GM19455 (cell line): Measurements from ENCODE around the gene SH3GLB1.

Source experiments
- ATAC-seq: cut with Tn5 transposase; IDR thresholded peaks from one replicate; pipeline ENCODE4 v1.9.1; 2021; ENCODE audit not compliant: unreplicated experiment

The SH3GLB1 gene

GRCh38 chr1:86773341-86774288 is 69.2 kb downstream of the SH3GLB1 start:
- peak; percentile 14 for ATAC-seq

- peak; percentile 88 for ATAC-seq
Measured at GRCh38 chr1:86774305-86775295, 70.2 kb downstream of the SH3GLB1 start.

- ATAC-seq = no peak
Measured at GRCh38 chr1:86775395-86775794, 71.0 kb downstream of the SH3GLB1 start.

GRCh38 chr1:86776108-86776507 is 71.7 kb downstream of the SH3GLB1 start:
- no peak for ATAC-seq

- ATAC-seq = no peak
Measured at GRCh38 chr1:86778569-86779239, 74.3 kb downstream of the SH3GLB1 start.

GRCh38 chr1:86779308-86780191 is 75.2 kb downstream of the SH3GLB1 start:
- no peak for ATAC-seq

- no peak for ATAC-seq
Measured at GRCh38 chr1:86782482-86782881, 78.1 kb downstream of the SH3GLB1 start.

GRCh38 chr1:86787621-86788020 is 83.2 kb downstream of the SH3GLB1 start:
- no peak for ATAC-seq

GRCh38 chr1:86788300-86789206 is 84.2 kb downstream of the SH3GLB1 start:
- no peak for ATAC-seq

- ATAC-seq = no peak
Measured at GRCh38 chr1:86795316-86795715, 90.9 kb downstream of the SH3GLB1 start.
